ENCODE data around the gene SLC25A5.

DNA sequence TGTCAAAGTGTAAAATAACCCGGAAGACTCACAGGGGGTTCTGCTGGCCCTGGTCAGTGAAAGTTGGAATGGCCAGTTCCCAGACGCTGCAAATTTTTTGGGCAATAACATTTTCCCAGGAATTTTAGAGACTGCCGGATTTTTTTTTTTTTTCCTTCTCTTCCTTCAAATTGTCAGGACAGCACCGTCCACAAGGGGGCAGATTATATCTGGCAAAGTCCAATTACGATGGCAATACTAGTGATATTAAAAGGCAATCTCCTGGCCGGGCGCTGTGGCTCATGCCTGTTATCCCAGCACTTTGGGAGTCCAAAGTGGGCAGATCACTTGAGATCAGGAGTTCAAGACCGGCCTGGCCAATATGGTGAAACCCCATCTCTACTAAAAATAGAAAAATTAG lies 20.5 kb downstream of the SLC25A5 start:
- TF ChIP-seq, protein P1, sequence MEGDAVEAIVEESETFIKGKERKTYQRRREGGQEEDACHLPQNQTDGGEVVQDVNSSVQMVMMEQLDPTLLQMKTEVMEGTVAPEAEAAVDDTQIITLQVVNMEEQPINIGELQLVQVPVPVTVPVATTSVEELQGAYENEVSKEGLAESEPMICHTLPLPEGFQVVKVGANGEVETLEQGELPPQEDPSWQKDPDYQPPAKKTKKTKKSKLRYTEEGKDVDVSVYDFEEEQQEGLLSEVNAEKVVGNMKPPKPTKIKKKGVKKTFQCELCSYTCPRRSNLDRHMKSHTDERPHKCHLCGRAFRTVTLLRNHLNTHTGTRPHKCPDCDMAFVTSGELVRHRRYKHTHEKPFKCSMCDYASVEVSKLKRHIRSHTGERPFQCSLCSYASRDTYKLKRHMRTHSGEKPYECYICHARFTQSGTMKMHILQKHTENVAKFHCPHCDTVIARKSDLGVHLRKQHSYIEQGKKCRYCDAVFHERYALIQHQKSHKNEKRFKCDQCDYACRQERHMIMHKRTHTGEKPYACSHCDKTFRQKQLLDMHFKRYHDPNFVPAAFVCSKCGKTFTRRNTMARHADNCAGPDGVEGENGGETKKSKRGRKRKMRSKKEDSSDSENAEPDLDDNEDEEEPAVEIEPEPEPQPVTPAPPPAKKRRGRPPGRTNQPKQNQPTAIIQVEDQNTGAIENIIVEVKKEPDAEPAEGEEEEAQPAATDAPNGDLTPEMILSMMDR (IDR thresholded peaks at IDR 0.05), result peak; percentile 50 to 71 (median 60)
- no peak for TF ChIP-seq POLR2A (IDR thresholded peaks at IDR 0.05)
